T-cell (primary cell): ENCODE data around the gene TUBGCP5. TPM values are rescaled to one million over a fixed set of nuclear protein-coding genes. Genes with fewer than 3 reads are reported as not detected.

Experiments
- ATAC-seq, 4 experiments: fragments of 200-7000 bp in 3 of 4; fragments of 150-1000 bp in 1 of 4; cut with Tn5 transposase; replicated peaks in 1 of 4; 1 replicate in 3 of 4; 2 replicates in 1 of 4; pipeline ENCODE4 v1.10.0; 2021; ENCODE audit warnings: moderate library complexity in 3 of 4, mild to moderate bottlenecking in 2 of 4, moderate number of reproducible peaks in 1 of 4
- CTCF ChIA-PET, 2 donors: fragments of 300-600 bp; sonication (Branson Sonifier 250); formaldehyde crosslinking; loops; one replicate each; lab custom pipeline; 2022; ENCODE audit warnings: antibody characterized with exemption in 2 of 2; lab: Charles Lee
- POLR2A ChIA-PET, 2 donors: fragments of 300-600 bp; sonication (Branson Sonifier 250); formaldehyde crosslinking; loops; one replicate each; lab custom pipeline; 2022; ENCODE audit warnings: antibody characterized with exemption in 2 of 2; lab: Charles Lee
- DNase-seq, 35 experiments: peaks; one replicate each; pipeline versions ENCODE4 v3.0.0 to v3.0.0-alpha.2; 2013 to 2023
- H3K27ac ChIP-seq: one replicate; pipeline ENCODE4 v1.5.1; 2013; ENCODE audit warnings: low read length
- H3K27me3 ChIP-seq, 2 experiments: replicated peaks in 1 of 2; 1 replicate in 1 of 2; 2 replicates in 1 of 2; pipeline versions ENCODE4 v1.6.1 to v1.7.0; 2013; ENCODE audit warnings: low read length in 1 of 2, mixed read lengths in 1 of 2; ENCODE audit not compliant: control insufficient read depth in 2 of 2, insufficient read depth in 2 of 2; ENCODE audit errors: extremely low read depth in 1 of 2
- H3K36me3 ChIP-seq, 2 donors: 1 replicate in 1 of 2; 2 replicates in 1 of 2; pipeline versions ENCODE4 v1.6.1 to v1.7.0; 2013; ENCODE audit warnings: low read length in 1 of 2; ENCODE audit not compliant: control insufficient read depth in 2 of 2, insufficient read depth in 1 of 2; ENCODE audit errors: extremely low read depth in 1 of 2
- H3K4me1 ChIP-seq, 2 experiments: 1 replicate in 1 of 2; 2 replicates in 1 of 2; pipeline versions ENCODE4 v1.6.1 to v1.7.0; 2013; ENCODE audit warnings: low read length in 2 of 2, mixed read lengths in 1 of 2; ENCODE audit not compliant: insufficient read depth in 2 of 2, control insufficient read depth in 1 of 2; ENCODE audit errors: extremely low read depth in 1 of 2
- H3K4me3 ChIP-seq, 2 donors: 1 replicate in 1 of 2; 2 replicates in 1 of 2; pipeline versions ENCODE4 v1.5.1 to v1.7.0; 2013; ENCODE audit warnings: mild to moderate bottlenecking in 2 of 2, low read length in 1 of 2, moderate library complexity in 1 of 2; ENCODE audit not compliant: control insufficient read depth in 1 of 2; ENCODE audit errors: extremely low read depth in 1 of 2
- H3K9me3 ChIP-seq: 2 replicates; pipeline ENCODE4 v1.7.0; 2013
- H3K27ac Mint-ChIP-seq, 2 donors: one replicate each; pipeline ENCODE4 v1.8.0; 2020 to 2021; ENCODE audit warnings: mild to moderate bottlenecking in 2 of 2, mixed read lengths in 2 of 2
- H3K27me3 Mint-ChIP-seq, 2 donors: one replicate each; pipeline ENCODE4 v1.8.0; 2021 to 2022; ENCODE audit warnings: mixed read lengths in 2 of 2
- H3K36me3 Mint-ChIP-seq: one replicate; pipeline ENCODE4 v1.8.0; 2021; ENCODE audit warnings: mixed read lengths
- H3K4me1 Mint-ChIP-seq, 3 donors: one replicate each; pipeline ENCODE4 v1.8.0; 2020 to 2022; ENCODE audit warnings: mixed read lengths in 3 of 3, mild to moderate bottlenecking in 1 of 3
- H3K4me3 Mint-ChIP-seq, 3 donors: one replicate each; pipeline ENCODE4 v1.8.0; 2020 to 2022; ENCODE audit warnings: mild to moderate bottlenecking in 3 of 3, mixed read lengths in 3 of 3, moderate library complexity in 3 of 3
- H3K9me3 Mint-ChIP-seq, 3 donors: one replicate each; pipeline ENCODE4 v1.8.0; 2020 to 2022; ENCODE audit warnings: mixed read lengths in 3 of 3
- WGBS: methylation state at CpG from one replicate; pipeline ENCODE4 v1.1.5; 2013; ENCODE audit warnings: missing lambda C conversion rate; ENCODE audit not compliant: insufficient coverage; 5-methylcytosine and 5-hydroxymethylcytosine counted together
- total RNA-seq, 35 experiments: library from RNA in 6 of 35; stranded (reverse) in 6 of 35; fragments of 120-200 nt in 1 of 35; gene quantifications; one replicate each; pipeline versions ENCODE4 v1.2.1 to v1.2.4 and lab custom pipeline; 2013 to 2026

TUBGCP5 gene
- total RNA-seq, 5 donors from 2014 or later (not counting 1 experiment from before 2014, with no cell fraction given), result 17.1 to 23.4 (median 20.4) TPM

- Histone ChIP-seq H3K9me3 (no peaks in the 10 kb centered on the region), H3K4me3 (no peak overlapping the region), H3K36me3 (no peaks in the 10 kb centered on the region), H3K27me3 (peaks cover 0 to 4% of the 10 kb centered on the region in 2 experiments), H3K4me1 (no peaks in the 10 kb centered on the region), H3K27ac (no peak overlapping the region)
- no peak for ATAC-seq
- POLR2A ChIA-PET, result no interaction called here
- H3K4me1 Mint-ChIP-seq, result no peaks in the 10 kb centered on the region
- peaks cover 0 to 4% (median 0%) of the 10 kb centered on the region in 3 donors for H3K9me3 Mint-ChIP-seq
- CTCF ChIA-PET, result interaction anchor here in 1 of 2 donors (0.7 kb wide), 1 partner anchor 12 kb away, joined by 3 read pairs; no protein-coding TSS in a partner anchor
- WGBS, result 95% methylated on average over 7 of the region's 15 CpGs
- no peak overlapping the region for H3K27ac Mint-ChIP-seq
- no peak overlapping the region for H3K4me3 Mint-ChIP-seq
- no peaks in the 10 kb centered on the region for H3K36me3 Mint-ChIP-seq
- DNase-seq, result no peak
- H3K27me3 Mint-ChIP-seq, result no peaks in the 10 kb centered on the region
Measured at GRCh38 chr15:22967084-22967770, 72.1 kb downstream of the TUBGCP5 start.

- Histone ChIP-seq H3K9me3 (no peaks in the 10 kb centered on the region), H3K27me3 (peaks cover 0 to 4% of the 10 kb centered on the region in 2 experiments), H3K4me1 (no peaks in the 10 kb centered on the region), H3K36me3 (no peaks in the 10 kb centered on the region), H3K27ac (no peak overlapping the region), H3K4me3 (no peak overlapping the region)
- Mint-ChIP-seq H3K27ac (no peak overlapping the region), H3K36me3 (no peaks in the 10 kb centered on the region), H3K4me1 (no peaks in the 10 kb centered on the region), H3K4me3 (no peak overlapping the region), H3K27me3 (no peaks in the 10 kb centered on the region), H3K9me3 (peaks cover 0 to 4% (median 0%) of the 10 kb centered on the region in 3 donors)
- ATAC-seq (no peak), DNase-seq (no peak)
- CTCF ChIA-PET, result interaction anchor here in 1 of 2 donors (0.7 kb wide), 1 partner anchor 13 kb away, joined by 3 read pairs; no protein-coding TSS in a partner anchor
- 96% methylated on average over 12 of the region's 20 CpGs for WGBS
- POLR2A ChIA-PET, result no interaction called here
Measured at GRCh38 chr15:22966321-22967083, 72.9 kb downstream of the TUBGCP5 start.

GRCh38 chr15:22963641-22964040 lies 75.7 kb downstream of the TUBGCP5 start:
- no peak overlapping the region for H3K4me3 Mint-ChIP-seq
- H3K27ac Mint-ChIP-seq, result no peak overlapping the region
- Histone ChIP-seq H3K4me3 (no peak overlapping the region), H3K4me1 (no peaks in the 10 kb centered on the region), H3K9me3 (no peaks in the 10 kb centered on the region), H3K36me3 (no peaks in the 10 kb centered on the region), H3K27me3 (peaks cover 0 to 4% of the 10 kb centered on the region in 2 experiments), H3K27ac (no peak overlapping the region)
- no peaks in the 10 kb centered on the region for H3K27me3 Mint-ChIP-seq
- ATAC-seq (no peak), DNase-seq (no peak)
- ChIA-PET POLR2A (no interaction called here), CTCF (no interaction called here)
- 100% methylated on average over 1 of the region's 12 CpGs for WGBS
- H3K36me3 Mint-ChIP-seq, result no peaks in the 10 kb centered on the region
- H3K9me3 Mint-ChIP-seq, result no peaks in the 10 kb centered on the region
- peaks cover 0 to under 1% (median 0%) of the 10 kb centered on the region in 3 donors for H3K4me1 Mint-ChIP-seq

GRCh38 chr15:22962611-22963010 lies 76.8 kb downstream of the TUBGCP5 start:
- H3K36me3 Mint-ChIP-seq, result no peaks in the 10 kb centered on the region
- Histone ChIP-seq H3K4me3 (no peak overlapping the region), H3K9me3 (no peaks in the 10 kb centered on the region), H3K4me1 (no peaks in the 10 kb centered on the region), H3K27me3 (peaks cover 0 to 4% of the 10 kb centered on the region in 2 experiments), H3K27ac (no peak overlapping the region), H3K36me3 (no peaks in the 10 kb centered on the region)
- no peak for DNase-seq
- 96% methylated on average over 6 of the region's 12 CpGs for WGBS
- no peaks in the 10 kb centered on the region for H3K27me3 Mint-ChIP-seq
- no peak overlapping the region for H3K27ac Mint-ChIP-seq
- no peaks in the 10 kb centered on the region for H3K9me3 Mint-ChIP-seq
- CTCF ChIA-PET, result no interaction called here
- H3K4me1 Mint-ChIP-seq, result peaks cover 0 to 2% (median 0%) of the 10 kb centered on the region in 3 donors
- no peak for ATAC-seq
- POLR2A ChIA-PET, result no interaction called here
- no peak overlapping the region for H3K4me3 Mint-ChIP-seq

DNA sequence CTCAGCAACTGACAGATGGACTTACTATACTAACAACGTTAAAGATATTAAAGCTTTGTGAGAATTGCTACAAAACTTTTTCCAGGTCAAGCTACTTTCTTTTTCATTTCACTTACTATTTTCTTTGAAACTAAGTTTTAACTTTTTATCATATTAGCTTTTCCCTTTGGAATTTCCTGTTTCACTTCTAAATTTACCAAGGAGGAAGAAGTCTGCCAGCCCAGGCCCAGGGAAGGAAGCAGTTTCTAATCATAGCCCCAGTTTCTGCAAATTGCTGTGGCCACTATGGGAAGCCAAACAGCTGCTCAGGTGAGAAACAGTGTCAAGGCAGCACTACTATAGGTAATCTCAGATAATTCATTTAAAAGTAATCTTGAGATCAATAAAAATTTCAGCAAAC lies 77.6 kb downstream of the TUBGCP5 start:
- no peak overlapping the region for H3K4me3 ChIP-seq
- ChIA-PET POLR2A (interaction anchor here in 1 of 2 donors (0.6 kb wide), 1 partner anchor 9 kb away, joined by 3 read pairs; no protein-coding TSS in a partner anchor), CTCF (interaction anchor here in 1 of 2 donors (0.6 kb wide), 1 partner anchor 10 kb away, joined by 4 read pairs; no protein-coding TSS in a partner anchor)
- no peaks in the 10 kb centered on the region for H3K4me1 ChIP-seq
- Mint-ChIP-seq H3K9me3 (no peaks in the 10 kb centered on the region), H3K27ac (no peak overlapping the region), H3K36me3 (no peaks in the 10 kb centered on the region), H3K4me1 (peaks cover 0 to 2% (median 0%) of the 10 kb centered on the region in 3 donors), H3K4me3 (no peak overlapping the region), H3K27me3 (no peaks in the 10 kb centered on the region)
- no peaks in the 10 kb centered on the region for H3K9me3 ChIP-seq
- no peak for DNase-seq
- no peak overlapping the region for H3K27ac ChIP-seq
- no peak for ATAC-seq
- H3K36me3 ChIP-seq, result no peaks in the 10 kb centered on the region
- no CpG with 5 or more reads among the region's 1 CpG for whole genome bisulfite sequencing
- H3K27me3 ChIP-seq, result no peaks in the 10 kb centered on the region

DNA sequence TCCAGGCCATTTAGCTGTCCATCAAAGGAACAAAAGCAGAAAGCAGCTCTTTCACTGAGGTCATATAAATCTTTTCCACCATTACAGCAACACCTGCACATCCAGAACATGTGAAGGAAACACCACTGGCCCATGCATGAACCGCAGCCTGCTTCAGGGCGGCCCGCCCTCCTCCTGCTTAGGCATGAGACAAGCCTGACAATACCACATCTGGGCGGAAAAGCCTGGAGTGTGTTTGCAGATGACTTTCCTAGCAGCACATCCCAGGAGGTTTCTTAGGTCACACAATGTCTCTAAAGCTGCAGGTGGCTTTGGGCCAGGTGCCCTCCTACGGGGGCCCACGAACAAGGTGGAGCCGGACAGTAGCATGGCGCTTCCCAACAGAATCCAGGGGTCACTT lies 78.8 kb downstream of the TUBGCP5 start:
- no peaks in the 10 kb centered on the region for H3K27me3 Mint-ChIP-seq
- no peaks in the 10 kb centered on the region for H3K27me3 ChIP-seq
- no peak overlapping the region for H3K4me3 ChIP-seq
- no peaks in the 10 kb centered on the region for H3K9me3 Mint-ChIP-seq
- H3K4me3 Mint-ChIP-seq, result no peak overlapping the region
- POLR2A ChIA-PET, result no interaction called here
- H3K36me3 Mint-ChIP-seq, result no peaks in the 10 kb centered on the region
- DNase-seq (no peak), ATAC-seq (no peak)
- no peaks in the 10 kb centered on the region for H3K4me1 ChIP-seq
- no peak overlapping the region for H3K27ac ChIP-seq
- CTCF ChIA-PET, result no interaction called here
- peaks cover 0 to 2% (median 0%) of the 10 kb centered on the region in 3 donors for H3K4me1 Mint-ChIP-seq
- H3K27ac Mint-ChIP-seq, result no peak overlapping the region
- 80% methylated on average over 1 of the region's 8 CpGs for WGBS
- no peaks in the 10 kb centered on the region for H3K9me3 ChIP-seq
- no peaks in the 10 kb centered on the region for H3K36me3 ChIP-seq
